ES-I3 (cell line): ENCODE results near the gene MYLK2.
A peak's percentile ranks its signal among the peaks of the same experiment; 100 is the strongest.

Experiments used
- H3K36me3 ChIP-seq: 2 replicates; pipeline ENCODE4 v1.6.1; 2013; ENCODE audit warnings: mild to moderate bottlenecking, low read length, control low read depth, moderate library complexity; ENCODE audit not compliant: insufficient read depth
- H3K4me1 ChIP-seq: 2 replicates; pipeline ENCODE4 v1.6.1; 2013; ENCODE audit warnings: mild to moderate bottlenecking, control low read depth, low read length; ENCODE audit not compliant: insufficient read depth
- H3K9ac ChIP-seq: 2 replicates; pipeline ENCODE4 v1.6.1; 2013; ENCODE audit warnings: low read depth, mild to moderate bottlenecking, low read length, moderate library complexity
- H3K9me3 ChIP-seq: 2 replicates; pipeline ENCODE4 v1.6.1; 2013; ENCODE audit warnings: mild to moderate bottlenecking, low read length, moderate library complexity; ENCODE audit not compliant: control insufficient read depth, insufficient read depth

The MYLK2 gene

GRCh38 chr20:31861385-31862156, 42.4 kb downstream of the MYLK2 start:
- Histone ChIP-seq H3K36me3 (no peaks in the 10 kb centered on the region), H3K9me3 (no peaks in the 10 kb centered on the region), H3K9ac (peak overlapping the region; percentile 73), H3K4me1 (peaks cover 5% of the 10 kb centered on the region; the same call in 1 of the 2 replicates)

- H3K4me1 ChIP-seq: peaks cover 5% of the 10 kb centered on the region; the same call in 1 of the 2 replicates
- no peaks in the 10 kb centered on the region for H3K36me3 ChIP-seq
- H3K9ac ChIP-seq: peak overlapping the region; percentile 73
- no peaks in the 10 kb centered on the region for H3K9me3 ChIP-seq
Measured at GRCh38 chr20:31862157-31862470, 43.0 kb downstream of the MYLK2 start.

- H3K36me3 ChIP-seq: no peaks in the 10 kb centered on the region
- H3K9me3 ChIP-seq: no peaks in the 10 kb centered on the region
- no peak overlapping the region for H3K9ac ChIP-seq
- peaks cover 5% of the 10 kb centered on the region; the same call in 1 of the 2 replicates for H3K4me1 ChIP-seq
Measured at GRCh38 chr20:31862506-31862905, 43.4 kb downstream of the MYLK2 start.

GRCh38 chr20:31863296-31864085, 44.3 kb downstream of the MYLK2 start:
- no peaks in the 10 kb centered on the region for H3K9me3 ChIP-seq
- no peaks in the 10 kb centered on the region for H3K36me3 ChIP-seq
- peaks cover 5% of the 10 kb centered on the region; the same call in 1 of the 2 replicates for H3K4me1 ChIP-seq
- no peak overlapping the region for H3K9ac ChIP-seq

GRCh38 chr20:31864521-31865400, 45.6 kb downstream of the MYLK2 start:
- Histone ChIP-seq H3K9me3 (no peaks in the 10 kb centered on the region), H3K36me3 (no peaks in the 10 kb centered on the region), H3K9ac (no peak overlapping the region), H3K4me1 (peaks cover 9% of the 10 kb centered on the region; the same call in 1 of the 2 replicates)

- no peaks in the 10 kb centered on the region for H3K9me3 ChIP-seq
- no peak overlapping the region for H3K9ac ChIP-seq
- H3K36me3 ChIP-seq: no peaks in the 10 kb centered on the region
- peaks cover 4% of the 10 kb centered on the region; the same call in 1 of the 2 replicates for H3K4me1 ChIP-seq
Measured at GRCh38 chr20:31866221-31866620, 47.1 kb downstream of the MYLK2 start.

- Histone ChIP-seq H3K4me1 (peaks cover 4% of the 10 kb centered on the region; the same call in 1 of the 2 replicates), H3K36me3 (no peaks in the 10 kb centered on the region), H3K9me3 (no peaks in the 10 kb centered on the region), H3K9ac (peak overlapping the region; percentile 83; the same call in 1 of the 2 replicates)
Measured at GRCh38 chr20:31868853-31869672, 49.9 kb downstream of the MYLK2 start.

GRCh38 chr20:31869673-31869941, 50.5 kb downstream of the MYLK2 start:
- peak overlapping the region; percentile 83 for H3K9ac ChIP-seq

GRCh38 chr20:31869942-31870725, 51.0 kb downstream of the MYLK2 start, which contains the start of the genes DUSP15 and TTLL9:
Gene DUSP15 (minus strand): TSS chr20:31870527. CDS start chr20:31870337, 190 bp downstream.
Gene TTLL9 (plus strand): TSS chr20:31870634. CDS start chr20:31871127, 493 bp downstream.
- Histone ChIP-seq H3K4me1 (peaks cover 4% of the 10 kb centered on the region; the same call in 1 of the 2 replicates), H3K9ac (peak within 1 kb of the TSS; percentile 83), H3K36me3 (no peaks in the 10 kb centered on the region), H3K9me3 (no peaks in the 10 kb centered on the region)

More at GRCh38 chr20:31869673-31869941, 50.5 kb downstream of the MYLK2 start:
- H3K4me1 ChIP-seq: peaks cover 4% of the 10 kb centered on the region; the same call in 1 of the 2 replicates
- H3K36me3 ChIP-seq: no peaks in the 10 kb centered on the region
- H3K9me3 ChIP-seq: no peaks in the 10 kb centered on the region

- Histone ChIP-seq H3K9me3 (no peaks in the 10 kb centered on the region), H3K4me1 (peaks cover 4% of the 10 kb centered on the region; the same call in 1 of the 2 replicates), H3K9ac (peak overlapping the region; percentile 83), H3K36me3 (no peaks in the 10 kb centered on the region)
Measured at GRCh38 chr20:31870726-31871617, 51.8 kb downstream of the MYLK2 start.

GRCh38 chr20:31871618-31871954, 52.4 kb downstream of the MYLK2 start:
- no peak overlapping the region for H3K9ac ChIP-seq
- H3K4me1 ChIP-seq: peaks cover 4% of the 10 kb centered on the region; the same call in 1 of the 2 replicates
- no peaks in the 10 kb centered on the region for H3K9me3 ChIP-seq
- H3K36me3 ChIP-seq: no peaks in the 10 kb centered on the region

GRCh38 chr20:31872406-31872805, 53.2 kb downstream of the MYLK2 start:
- H3K9me3 ChIP-seq: no peaks in the 10 kb centered on the region
- no peak overlapping the region for H3K9ac ChIP-seq
- peaks cover 4% of the 10 kb centered on the region; the same call in 1 of the 2 replicates for H3K4me1 ChIP-seq
- no peaks in the 10 kb centered on the region for H3K36me3 ChIP-seq
